Uterus (tissue), 2 donors: Measurements from ENCODE around the gene TTC8.

Source experiments
- POLR2A ChIP-seq, 2 donors: fragments of 450-650 bp; IDR thresholded peaks; one replicate each; pipeline ENCODE4 v1.6.1; 2016; ENCODE audit warnings: antibody characterized with exemption in 2 of 2, mild to moderate bottlenecking in 1 of 2, moderate library complexity in 1 of 2
- TF ChIP-seq, protein P1 (sequence below), 4 experiments: fragments of 200-600 bp in 2 of 4; fragments of 450-650 bp in 2 of 4; sonication (generic) in 2 of 4; IDR thresholded peaks; one replicate each; pipeline ENCODE4 v1.5.1; 2016 to 2019; ENCODE audit warnings: antibody characterized with exemption in 4 of 4, mild to moderate bottlenecking in 2 of 4, moderate library complexity in 1 of 4

DNA sequence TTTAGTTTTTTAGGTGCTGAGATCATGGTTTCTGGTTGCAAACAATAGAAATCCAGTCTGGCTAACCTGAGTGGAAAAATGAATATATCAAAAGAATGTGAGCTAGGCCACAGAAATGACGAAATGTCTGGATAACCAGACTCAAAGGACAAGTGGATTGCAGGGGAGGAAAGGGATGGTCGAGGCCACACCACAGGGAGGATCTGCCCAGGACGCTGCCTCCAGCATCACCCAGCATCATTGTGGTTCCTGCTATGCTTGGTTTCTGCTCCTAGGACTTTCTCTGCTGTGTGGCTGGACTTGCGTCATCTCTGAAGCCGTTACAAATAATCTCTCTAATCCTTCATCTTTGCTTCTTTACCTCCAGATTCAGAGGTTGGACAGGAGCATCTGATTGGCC lies 80.4 kb downstream of the TTC8 start:
- TF ChIP-seq, protein P1, sequence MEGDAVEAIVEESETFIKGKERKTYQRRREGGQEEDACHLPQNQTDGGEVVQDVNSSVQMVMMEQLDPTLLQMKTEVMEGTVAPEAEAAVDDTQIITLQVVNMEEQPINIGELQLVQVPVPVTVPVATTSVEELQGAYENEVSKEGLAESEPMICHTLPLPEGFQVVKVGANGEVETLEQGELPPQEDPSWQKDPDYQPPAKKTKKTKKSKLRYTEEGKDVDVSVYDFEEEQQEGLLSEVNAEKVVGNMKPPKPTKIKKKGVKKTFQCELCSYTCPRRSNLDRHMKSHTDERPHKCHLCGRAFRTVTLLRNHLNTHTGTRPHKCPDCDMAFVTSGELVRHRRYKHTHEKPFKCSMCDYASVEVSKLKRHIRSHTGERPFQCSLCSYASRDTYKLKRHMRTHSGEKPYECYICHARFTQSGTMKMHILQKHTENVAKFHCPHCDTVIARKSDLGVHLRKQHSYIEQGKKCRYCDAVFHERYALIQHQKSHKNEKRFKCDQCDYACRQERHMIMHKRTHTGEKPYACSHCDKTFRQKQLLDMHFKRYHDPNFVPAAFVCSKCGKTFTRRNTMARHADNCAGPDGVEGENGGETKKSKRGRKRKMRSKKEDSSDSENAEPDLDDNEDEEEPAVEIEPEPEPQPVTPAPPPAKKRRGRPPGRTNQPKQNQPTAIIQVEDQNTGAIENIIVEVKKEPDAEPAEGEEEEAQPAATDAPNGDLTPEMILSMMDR (IDR thresholded peaks at IDR 0.05): no peak
- TF ChIP-seq POLR2A (IDR thresholded peaks at IDR 0.05): no peak
